HG02610 (cell line): ENCODE results near the gene ARHGAP32.

Source experiments
- ATAC-seq: cut with Tn5 transposase; IDR thresholded peaks from one replicate; pipeline ENCODE4 v1.9.1; 2021; ENCODE audit warnings: mild to moderate bottlenecking, moderate library complexity; ENCODE audit not compliant: unreplicated experiment

Gene ARHGAP32

GRCh38 chr11:128963744-128964325, 228.3 kb downstream of the ARHGAP32 start:
- no peak for ATAC-seq

GRCh38 chr11:128962896-128963295, 229.2 kb downstream of the ARHGAP32 start:
- ATAC-seq, result no peak

- ATAC-seq, result no peak
Measured at GRCh38 chr11:128961645-128962044, 230.5 kb downstream of the ARHGAP32 start.

GRCh38 chr11:128957202-128957482, 235.0 kb downstream of the ARHGAP32 start:
- ATAC-seq, result no peak

GRCh38 chr11:128956401-128957201, 235.5 kb downstream of the ARHGAP32 start:
- peak; percentile 65 for ATAC-seq

GRCh38 chr11:128955636-128956035, 236.5 kb downstream of the ARHGAP32 start:
- no peak for ATAC-seq

GRCh38 chr11:128953151-128953550, 239.0 kb downstream of the ARHGAP32 start:
- ATAC-seq, result no peak

- no peak for ATAC-seq
Measured at GRCh38 chr11:128949791-128950454, 242.2 kb downstream of the ARHGAP32 start.

GRCh38 chr11:128948583-128948982, 243.5 kb downstream of the ARHGAP32 start:
- ATAC-seq, result no peak

- no peak for ATAC-seq
Measured at GRCh38 chr11:128947773-128948172, 244.4 kb downstream of the ARHGAP32 start.

GRCh38 chr11:128946648-128947047, 245.5 kb downstream of the ARHGAP32 start:
- ATAC-seq, result no peak

- no peak for ATAC-seq
Measured at GRCh38 chr11:128943428-128943976, 248.6 kb downstream of the ARHGAP32 start.

- ATAC-seq, result no peak
Measured at GRCh38 chr11:128942817-128943427, 249.2 kb downstream of the ARHGAP32 start, which contains the start of gene TP53AIP1. Gene TP53AIP1, minus strand, starts transcription at chr11:128942871. Its CDS starts 5,053 bp downstream, at chr11:128937818.

- ATAC-seq, result no peak
Measured at GRCh38 chr11:128942272-128942612, 249.9 kb downstream of the ARHGAP32 start.

- no peak for ATAC-seq
Measured at GRCh38 chr11:128941573-128942271, 250.4 kb downstream of the ARHGAP32 start.

GRCh38 chr11:128941110-128941509, 251.0 kb downstream of the ARHGAP32 start:
- ATAC-seq, result no peak

- no peak for ATAC-seq
Measured at GRCh38 chr11:128940603-128941002, 251.5 kb downstream of the ARHGAP32 start.

- ATAC-seq, result no peak
Measured at GRCh38 chr11:128940156-128940555, 252.0 kb downstream of the ARHGAP32 start.

GRCh38 chr11:128939591-128939990, 252.5 kb downstream of the ARHGAP32 start:
- no peak for ATAC-seq

- ATAC-seq, result no peak
Measured at GRCh38 chr11:128938156-128938885, 253.8 kb downstream of the ARHGAP32 start.
